Inflammatory macrophage treated with lipopolysaccharide for 1 hour (primary cell): ENCODE data around the gene TMEM184B.

ENCODE experiments used
- DNase-seq, 2 donors: peaks; one replicate each; pipeline ENCODE4 v3.0.0-alpha.2; 2020 to 2022

The TMEM184B gene

DNA sequence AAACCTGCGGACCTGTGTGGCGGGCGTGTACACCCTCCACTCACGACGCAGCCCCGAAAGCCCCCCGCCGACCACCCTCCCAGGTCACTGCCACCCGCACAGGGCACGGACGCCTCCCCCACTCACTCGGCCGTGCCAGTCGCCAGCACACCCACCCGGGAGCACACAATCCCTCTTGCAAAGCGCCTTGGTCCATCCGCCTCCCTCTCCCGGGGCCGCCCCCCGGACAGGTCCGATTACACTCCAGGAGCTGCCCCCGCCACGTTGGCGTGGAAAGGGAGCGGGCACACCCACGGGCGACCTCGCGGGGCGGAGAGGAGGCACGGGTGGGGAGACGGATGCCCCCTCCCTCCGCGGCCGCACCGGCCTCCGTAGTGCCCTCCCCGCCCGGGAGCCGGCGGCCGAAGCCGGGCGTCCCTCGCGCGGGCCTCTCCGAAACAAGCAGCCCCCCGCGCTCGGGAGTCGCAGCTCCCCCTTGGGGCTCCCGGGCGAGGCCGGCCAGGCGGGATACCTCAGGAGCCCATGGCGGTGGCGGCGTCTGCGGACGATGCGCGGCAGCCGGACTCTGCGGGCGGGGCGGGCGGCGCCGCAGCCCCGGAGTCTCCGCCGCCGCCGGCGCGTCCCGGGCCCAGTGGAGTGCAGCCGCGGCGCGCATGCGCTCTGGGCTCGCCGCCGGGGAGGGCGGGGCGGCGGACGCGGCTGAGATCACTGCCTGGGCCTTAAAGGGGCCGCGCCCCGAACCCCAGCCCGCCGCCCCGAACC is at the start of gene TMEM184B:
Gene TMEM184B, minus strand, starts transcription at position 638 of the 762 bp plus-strand sequence. CDS start 25,049 bp downstream, outside the sequence.
- DNase-seq = peak; percentile 68 to 85

DNA sequence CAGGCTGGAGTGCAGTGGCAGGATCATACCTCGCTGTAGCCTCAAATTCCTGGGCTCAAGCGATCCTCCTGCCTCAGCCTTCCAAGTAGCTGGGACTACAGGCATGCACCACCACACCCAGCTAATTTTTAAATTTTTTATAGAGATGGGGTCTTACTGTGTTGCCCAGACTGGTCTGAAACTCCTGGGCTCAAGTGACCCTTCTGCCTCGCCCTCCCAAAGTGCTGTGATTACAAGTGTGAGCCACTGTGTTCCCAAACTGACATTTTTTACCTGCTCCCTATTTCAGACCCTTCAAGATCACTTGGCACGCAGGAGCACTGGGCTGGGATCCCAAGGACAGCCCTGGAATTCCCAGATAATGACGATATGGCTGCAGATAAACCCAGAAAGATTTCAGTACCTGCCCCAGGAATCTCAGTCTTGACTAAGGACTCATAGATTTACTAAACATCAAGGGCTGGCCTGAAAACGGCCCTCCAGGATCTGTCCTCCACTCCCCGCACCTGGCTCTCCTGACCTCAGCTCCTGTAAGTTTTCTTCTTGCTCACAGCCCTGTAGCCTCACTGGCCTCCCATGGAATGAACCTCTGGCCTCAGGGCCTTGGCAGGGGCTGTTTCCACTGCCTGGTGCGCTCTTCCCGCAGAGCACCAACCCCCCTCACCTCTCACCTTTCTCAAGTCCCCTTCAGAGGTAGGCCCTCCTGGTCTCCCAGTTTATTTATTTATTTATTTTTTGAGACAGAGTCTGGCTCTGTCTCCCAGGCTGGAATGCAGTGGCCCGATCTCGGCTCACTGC is 48.0 kb upstream of the TMEM184B start:
- no peak for DNase-seq

DNA sequence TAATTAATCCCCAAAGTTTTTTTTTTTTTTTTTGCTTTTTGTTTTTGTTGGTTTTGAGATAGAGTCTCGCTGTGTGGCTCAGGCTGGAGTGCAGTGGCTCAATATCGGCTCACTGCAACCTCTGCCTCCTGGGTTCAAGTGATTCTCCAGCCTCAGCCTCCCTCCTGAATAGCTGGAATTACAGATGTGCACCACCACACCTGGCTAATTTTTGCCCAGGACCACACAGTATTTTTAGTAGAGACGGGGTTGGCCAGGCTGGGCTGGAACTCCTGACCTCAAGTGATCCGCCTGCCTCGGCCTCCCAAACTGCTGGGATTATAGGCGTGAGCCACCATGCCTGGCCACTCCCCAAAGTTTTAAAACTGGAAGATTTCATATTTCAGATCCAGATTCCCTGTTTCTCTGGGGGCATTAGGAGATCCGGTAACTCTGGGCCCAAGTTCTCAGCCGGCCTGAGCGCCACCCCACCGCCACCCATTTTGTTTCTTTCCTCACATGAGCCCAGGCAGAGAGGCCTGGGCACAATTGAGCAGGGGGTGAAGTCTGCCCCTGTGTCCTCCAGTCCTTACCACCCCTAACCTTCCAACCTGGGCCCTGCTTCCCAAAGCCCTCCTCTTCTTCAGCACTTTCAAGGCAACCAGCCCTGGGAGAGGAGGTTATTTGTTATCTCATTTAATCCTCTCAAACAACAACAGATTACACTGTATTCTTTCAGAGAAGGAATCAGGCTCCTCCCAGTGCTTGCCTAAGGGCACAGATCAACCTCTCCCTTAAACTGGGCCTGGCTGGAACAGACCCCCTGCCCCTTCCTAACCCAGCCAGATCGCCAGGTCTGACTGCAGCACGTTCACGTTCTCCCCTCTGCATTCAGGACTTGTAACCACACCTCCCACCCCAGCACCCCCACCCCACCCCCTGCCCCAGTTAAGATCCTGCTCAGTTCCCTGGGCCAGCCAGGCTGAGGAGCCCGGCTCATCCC is 46.3 kb upstream of the TMEM184B start:
- no peak for DNase-seq

DNA sequence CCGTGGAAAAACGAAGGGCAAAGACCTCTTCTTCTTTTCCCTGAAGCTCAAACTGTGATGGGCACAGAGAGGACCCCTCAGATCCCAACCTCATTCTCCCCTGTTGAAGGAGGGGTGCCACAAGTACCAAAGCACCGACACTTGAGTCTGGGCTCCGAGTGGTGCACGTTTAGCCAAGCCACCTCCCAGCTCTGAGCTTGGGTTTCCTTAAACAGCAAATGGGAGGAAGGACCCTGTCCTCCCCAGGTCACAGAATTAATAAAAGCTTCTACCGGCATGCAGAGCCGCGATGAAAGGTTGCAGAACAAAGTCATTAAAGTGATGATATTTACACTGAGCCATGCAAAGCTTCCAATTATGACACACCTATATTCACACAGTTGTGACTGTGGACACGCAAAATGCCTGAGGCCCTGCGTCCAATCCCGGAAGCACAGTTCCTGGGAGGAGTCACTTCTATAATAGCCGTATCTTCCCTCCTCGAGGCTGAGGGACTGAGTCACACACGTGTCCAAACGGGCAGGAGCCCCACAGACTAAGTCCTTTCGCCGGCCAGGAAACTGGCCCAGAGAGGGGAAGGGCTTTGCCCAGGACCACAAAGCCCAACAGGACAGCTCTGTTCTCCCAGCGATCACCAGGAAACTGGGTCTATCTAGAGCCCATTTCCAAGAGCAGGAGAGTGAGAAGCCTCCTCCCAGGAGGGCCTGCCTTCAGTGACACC is 45.3 kb upstream of the TMEM184B start:
- peak; percentile 69 to 71 for DNase-seq

DNA sequence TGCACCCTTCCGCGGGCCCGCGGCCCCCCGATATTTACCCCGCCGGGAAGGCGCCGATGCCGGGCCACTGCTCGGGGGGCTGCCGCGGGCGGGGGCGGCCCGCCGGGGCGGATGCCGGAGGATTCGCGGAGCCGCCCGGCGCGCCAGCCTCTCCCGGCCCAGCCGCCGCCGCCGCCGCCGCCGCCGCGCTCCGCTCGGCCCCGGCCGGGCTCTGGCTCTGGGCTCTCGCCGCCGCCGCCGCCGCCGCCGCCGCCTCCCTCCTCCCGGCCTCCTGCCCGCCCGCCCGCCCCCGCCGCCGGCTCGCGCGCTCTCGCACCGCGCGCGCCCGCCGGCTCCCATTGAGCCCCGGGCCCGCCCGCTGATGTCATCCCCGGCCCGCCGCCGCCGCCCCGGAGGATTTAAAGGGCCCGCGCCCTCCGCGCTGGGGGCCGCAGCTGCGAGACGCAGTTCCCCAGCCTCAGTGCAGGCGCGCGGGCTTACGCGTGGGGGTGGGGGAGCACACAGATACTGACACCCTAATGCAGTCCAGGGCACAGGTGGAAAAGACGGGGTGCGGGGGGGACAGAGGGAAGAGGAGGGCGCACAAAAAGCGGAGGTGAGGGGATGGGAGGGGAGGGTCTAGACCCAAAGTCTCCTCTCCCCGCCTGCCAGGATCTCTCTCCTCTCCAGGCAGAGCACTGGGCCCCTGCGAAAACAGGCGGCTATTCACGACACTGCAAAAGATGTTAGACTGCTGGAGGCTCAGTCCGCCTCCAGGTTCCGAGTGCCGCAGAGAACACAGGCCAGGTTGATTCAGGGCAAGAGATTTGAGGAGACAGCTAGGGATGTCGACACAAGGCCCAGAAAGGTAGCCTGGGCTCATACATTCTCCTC is 44.5 kb upstream of the TMEM184B start, which contains the start of gene CSNK1E:
Gene CSNK1E, minus strand, starts transcription at position 312 of the 873 bp plus-strand sequence. CDS start 3,276 bp downstream, outside the sequence.
- DNase-seq = peak; percentile 42 to 71

DNA sequence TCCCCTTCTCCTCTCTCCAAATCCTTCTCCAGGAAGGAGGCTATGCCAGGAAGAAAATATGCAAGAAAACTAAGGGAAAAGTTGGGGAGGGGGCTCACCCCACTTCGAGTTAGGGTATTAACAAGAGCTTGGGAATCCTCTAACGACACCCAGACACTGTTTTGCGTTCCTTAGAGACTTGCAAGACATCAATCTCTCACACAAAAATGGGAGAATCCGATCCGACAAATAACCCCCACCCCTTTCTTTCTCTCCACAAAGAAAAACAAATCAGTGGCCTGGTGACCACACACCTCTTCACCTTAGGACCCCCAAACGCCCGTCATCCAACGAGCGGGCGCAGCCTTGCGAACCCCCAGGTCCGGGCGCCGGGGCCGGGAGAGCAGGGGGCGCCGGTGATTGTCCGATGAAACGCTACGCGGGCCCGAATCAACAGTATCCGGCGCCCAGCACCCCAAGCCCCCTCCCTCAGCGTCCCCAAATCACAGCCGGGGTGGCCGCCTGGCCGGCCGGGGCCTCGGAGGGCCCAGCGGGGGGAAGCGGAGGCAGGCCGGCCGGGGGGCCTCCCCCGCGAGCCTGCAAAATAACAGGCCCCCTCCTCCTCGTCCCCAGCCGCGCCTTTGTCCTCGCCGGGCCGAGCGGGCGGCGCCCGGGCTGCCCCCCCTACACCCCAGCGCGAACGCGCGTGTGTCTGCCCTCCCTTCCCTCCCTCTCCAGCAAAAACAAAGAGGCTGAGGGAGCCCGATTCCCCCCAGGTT is 43.7 kb upstream of the TMEM184B start:
- DNase-seq = peak in 1 of 2 donors; percentile 22

DNA sequence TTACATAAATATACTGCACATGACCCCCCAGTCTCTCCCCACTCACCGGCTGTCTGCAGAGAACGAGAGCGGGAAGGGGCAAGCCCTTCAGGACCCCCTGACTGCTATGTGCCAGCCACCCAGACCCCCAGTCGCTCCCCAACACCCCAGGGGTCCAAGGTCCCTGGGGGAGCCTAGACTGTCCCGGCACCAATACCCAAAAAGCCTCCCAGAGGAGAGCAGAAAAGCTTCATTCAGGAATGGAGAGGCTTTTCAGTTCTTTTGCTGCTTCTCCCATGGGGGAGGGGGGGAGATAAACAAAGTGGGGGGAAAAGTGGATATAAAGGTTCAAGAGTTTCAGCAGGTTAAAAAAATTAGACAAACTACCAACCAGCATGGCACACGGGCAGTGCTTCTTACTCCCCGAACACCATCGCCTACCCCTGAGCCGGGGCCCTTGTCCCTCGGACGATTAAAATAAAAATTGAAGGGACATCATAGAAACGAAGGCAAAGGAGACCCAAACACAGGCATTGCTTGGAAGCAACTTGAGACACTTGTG is 43.1 kb upstream of the TMEM184B start:
- DNase-seq = peak in 1 of 2 donors; percentile 5

DNA sequence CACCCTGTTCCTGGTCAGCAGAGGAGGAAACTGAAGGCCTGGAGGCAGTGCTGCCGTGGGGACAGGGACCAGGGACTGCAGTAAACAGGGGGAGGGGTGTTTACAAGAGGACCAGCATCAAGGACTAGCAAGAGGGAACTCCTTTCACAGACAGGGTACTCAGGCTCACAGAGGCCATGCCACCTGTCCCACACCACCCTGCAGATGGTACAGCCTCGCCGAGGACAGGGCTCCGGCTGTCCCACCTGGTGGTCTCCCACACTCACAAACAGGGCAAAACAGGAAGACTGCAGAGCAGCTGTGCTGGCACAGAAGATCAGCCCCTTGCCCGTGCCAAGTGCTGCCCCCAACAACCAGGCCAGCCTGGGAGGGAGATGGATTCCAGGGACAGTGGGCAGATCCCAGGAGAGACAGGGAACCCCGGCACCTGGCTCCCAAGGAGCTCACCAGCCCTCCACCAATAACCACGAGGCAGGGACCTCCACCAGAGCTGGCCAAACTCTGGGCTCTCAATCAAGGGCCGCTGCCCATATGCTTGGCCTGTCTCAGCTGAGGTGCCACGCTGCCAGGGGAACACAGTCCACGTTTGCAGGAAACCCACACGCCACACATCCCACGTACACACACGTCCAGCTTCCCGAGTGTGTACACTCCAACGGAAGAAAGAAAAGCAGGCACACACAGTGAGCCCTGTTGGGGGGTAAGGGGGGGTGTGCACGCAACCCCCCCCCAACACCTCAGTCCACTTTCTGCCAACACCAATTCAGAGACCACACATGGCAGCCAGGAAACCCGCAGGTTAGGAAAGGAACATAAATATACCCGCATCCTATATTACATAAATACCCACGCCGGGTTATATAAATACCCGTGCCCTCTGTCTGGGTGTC is 42.4 kb upstream of the TMEM184B start:
- DNase-seq = no peak

DNA sequence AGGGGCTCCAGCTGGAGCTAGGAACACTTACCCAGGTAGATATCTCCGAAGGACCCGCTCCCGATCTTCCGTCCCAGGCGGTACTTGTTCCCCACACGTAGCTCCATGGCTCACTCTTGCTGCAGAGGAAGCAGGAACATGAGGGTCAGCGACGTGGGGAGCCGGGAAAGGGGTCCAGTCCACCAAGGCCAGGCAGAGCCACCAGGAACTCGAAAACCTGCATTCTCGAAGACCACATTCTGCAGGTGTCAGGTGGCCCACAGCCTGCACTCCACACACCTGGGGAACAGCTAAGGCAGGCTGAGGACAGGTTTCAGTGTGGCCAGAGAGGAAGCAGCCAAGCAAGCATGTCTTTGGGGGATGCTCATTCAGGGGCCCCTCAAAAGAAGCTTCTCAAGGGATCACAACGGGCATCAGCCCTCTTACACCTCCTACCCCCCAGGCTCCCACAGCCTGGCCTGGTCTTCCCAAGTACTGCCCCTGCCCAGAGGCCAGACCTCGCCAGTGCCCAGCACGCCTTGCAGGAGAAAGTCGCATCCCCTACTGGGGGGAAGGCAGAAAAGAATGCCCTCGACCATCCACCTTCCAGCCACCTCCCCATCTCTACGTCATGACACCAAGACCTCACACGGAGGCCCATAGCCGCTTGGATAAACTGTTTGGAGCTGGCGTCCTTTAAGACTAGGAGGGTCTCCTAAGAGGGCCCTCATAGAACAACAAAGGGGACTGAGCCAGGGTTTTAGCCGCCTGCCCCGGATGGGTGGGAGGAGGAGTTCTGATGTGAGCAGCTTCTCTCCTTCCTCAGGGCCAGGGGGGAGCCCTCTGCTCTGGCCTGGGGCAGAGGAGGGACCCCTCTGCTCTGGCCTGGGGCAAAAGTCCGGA is 41.5 kb upstream of the TMEM184B start:
- no peak for DNase-seq

DNA sequence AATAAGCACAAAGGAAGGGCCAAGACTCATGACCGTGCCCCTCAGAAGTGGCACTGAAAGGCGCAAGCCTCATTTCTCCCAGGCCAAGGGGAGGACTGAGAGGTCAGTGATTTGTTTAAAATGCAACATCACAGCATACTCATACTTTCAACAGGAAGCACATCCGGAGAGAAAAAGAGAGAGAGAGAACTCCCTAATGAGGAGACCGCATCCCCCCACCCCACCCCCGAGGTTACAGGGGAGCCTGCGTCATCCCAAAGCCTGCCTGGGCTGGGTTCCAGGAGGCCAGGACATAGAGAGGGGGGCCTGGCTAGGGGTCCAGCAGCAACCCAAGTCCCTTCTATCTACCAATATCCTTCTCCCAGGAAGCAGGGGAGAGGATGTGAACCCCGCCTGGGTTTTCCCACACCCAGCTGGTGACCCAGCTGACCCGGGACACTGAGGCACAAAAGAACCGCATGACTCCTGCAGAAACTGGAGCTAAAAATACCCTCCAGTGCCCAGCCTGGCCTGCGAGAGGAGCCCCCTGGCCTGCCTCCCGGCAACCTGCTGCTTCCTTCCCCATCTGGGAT is 40.7 kb upstream of the TMEM184B start:
- no peak for DNase-seq

DNA sequence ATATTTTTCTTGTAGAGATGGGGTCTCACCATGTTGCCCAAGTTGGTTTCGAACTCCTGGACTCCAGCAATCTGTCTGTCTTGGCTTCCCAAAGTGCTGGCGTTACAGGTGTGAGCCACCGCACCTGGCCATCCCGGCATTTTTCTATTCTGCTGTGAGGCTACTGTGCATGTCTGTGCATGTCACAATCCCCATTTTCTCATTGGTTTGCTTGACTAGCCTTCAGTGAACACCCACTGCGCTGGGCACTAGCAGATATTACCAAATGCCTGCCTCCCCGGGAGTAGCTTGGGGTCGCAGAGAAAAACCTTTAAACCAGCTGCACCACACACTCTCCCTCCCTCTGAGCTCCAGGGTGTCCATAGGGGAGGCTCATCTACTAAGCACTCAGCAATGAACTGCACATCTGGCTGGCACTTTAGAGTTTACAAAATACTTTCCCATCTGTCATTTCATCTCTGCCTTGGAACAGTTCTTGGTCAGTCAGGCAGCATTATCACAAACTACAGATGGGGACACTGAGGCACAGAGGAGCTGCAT is 39.5 kb upstream of the TMEM184B start:
- no peak for DNase-seq

DNA sequence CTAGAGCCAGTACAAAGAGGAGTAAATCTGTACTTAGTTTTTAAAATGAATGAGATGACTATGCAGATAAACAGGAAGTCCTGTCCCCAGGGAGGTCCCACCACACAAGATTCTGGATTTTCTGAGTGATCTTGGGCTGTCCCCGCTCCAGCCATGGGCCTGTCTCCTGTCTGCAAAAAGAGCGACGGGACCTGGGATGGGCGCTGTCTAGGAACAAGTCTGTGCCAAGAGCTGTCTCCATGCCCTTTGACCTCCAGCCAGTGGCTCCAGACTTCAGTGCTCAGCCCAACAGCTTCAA is 38.5 kb upstream of the TMEM184B start:
- DNase-seq = no peak

DNA sequence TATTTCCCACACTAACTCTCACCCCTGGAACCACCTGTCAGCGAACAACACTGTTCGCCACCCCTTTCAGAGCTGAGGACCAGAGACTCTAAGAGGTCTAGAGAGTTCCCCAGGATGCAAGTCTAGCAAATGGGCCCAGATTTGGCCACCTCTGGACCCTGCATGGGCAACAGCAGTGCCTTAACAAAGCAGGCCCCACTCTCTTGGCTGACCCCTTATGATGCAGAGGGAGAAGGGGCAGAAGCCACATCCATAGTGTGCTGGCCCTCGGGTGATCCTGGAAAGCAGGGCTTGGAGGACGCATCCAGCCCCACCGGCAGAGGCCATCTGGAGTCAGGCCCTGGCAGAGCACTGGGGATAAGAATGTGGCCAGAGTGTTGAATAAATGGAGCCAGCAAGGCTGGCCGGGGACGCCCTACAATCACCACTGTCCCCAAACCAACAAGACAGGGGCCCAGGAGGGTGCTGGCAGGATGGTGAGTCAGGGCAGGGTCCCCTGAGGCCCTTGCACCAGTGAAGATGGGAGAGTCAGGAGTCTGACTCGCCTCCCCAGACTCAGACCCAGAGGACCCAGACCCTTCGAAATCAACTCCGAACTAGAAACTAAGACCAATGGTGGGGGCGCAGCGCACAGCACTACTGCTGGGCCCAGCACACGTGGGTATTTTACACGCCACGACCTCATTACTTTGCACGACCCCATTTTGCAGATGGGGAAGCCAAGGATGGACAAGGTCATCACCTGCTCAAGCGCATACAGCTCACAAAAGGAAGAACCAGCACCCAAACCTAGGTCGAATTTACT is 37.9 kb upstream of the TMEM184B start:
- DNase-seq = no peak

DNA sequence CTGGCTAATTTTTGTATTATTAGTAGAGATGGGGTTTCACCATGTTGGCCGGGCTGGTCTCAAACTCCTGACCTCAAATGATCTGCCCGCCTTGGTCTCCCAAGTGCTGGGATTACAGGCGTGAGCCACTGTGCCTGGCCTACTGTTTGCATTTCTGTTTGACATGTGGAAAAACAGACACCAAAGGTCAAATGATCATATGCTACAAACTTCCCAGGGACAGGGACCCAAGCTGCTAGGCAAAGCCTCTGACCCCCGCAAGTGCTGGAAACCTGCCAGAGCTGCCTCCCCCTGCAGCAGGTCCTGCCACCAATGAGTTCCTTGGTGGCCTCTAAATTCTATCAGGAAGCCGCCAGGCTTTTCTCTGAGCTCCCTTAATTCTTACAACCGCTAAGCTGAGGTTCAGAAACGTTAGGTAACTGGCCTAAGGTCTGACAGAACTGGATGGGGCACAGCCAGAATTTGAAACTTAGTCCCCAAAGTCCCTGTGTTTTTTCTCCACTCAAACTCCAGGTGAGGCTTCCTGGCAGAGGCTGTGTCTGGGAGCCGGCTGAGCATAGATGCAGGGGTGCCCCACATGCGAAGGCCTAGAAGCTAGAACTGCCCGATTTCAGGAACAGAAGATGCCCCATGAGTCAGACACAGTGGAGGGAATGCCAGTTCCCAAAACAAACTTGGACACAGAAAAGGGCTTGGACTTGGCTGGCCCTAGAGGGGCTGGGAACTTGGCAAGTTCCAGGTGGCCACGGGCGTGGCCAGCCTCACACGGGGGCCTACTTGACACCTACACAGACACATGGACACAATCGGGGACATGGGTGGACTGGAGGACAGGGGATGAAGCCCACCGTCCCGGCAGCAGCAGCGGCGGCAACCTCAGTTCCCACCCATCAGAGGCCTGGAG is 37.1 kb upstream of the TMEM184B start:
- DNase-seq = no peak

DNA sequence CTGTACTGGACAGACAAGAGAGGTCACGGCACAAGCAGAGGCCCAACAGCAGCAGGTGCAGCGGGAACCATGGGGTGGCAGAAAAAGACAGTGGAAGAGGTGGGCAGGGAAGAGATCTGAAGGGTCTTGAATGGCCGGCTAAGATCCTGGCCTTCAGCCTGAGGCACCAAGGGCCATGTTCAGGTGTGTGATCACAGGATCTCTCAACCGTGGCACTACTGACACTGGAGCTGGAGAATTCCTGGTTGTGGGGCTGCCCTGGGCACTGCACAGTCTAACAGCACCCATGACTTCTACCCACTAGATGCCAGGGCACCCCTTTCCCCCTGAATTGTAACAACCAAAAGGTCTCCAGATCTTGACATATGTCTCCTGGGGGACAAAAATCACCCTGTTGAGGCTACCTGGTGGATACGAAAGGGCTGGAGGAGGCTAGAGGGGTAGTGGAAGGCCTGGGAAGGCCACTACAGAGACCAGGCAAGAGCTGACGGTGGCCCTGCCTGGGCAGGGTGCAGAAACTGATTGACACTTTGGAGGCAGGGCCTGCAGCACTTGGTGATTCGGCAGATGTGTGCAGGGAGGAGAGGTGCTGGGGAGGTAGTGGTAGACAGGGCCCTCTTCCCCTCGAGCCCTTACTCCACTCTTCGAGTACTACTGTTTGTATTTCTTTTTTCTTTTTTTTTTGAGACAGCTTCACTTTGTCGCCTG is 36.1 kb upstream of the TMEM184B start:
- no peak for DNase-seq
